Muscle of leg (tissue), 11 donors: ENCODE results near the gene ATF4. TPM values are rescaled to one million over a fixed set of nuclear protein-coding genes. Genes with fewer than 3 reads are reported as not detected.
A peak's percentile ranks its signal among the peaks of the same experiment; 100 is the strongest.
"Not testable (repeated sequence)": the region's sequence is repeated elsewhere in the genome, so short reads cannot be mapped to it uniquely, and the experiment has no call there.

Source experiments
- DNase-seq: peaks from one replicate; pipeline ENCODE4 v3.0.0; 2013
- H3K27ac ChIP-seq: one replicate; pipeline ENCODE4 v1.5.1; 2013; ENCODE audit warnings: mild to moderate bottlenecking, low read length, control low read depth
- H3K27me3 ChIP-seq: one replicate; pipeline ENCODE4 v1.6.1; 2013; ENCODE audit warnings: low read length; ENCODE audit not compliant: control insufficient read depth, insufficient read depth
- H3K36me3 ChIP-seq: one replicate; pipeline ENCODE4 v1.6.1; 2013; ENCODE audit warnings: low read length; ENCODE audit not compliant: control insufficient read depth, insufficient read depth
- H3K4me1 ChIP-seq: one replicate; pipeline ENCODE4 v1.6.1; 2013; ENCODE audit warnings: low read length; ENCODE audit not compliant: control insufficient read depth, insufficient read depth
- H3K4me3 ChIP-seq: one replicate; pipeline ENCODE4 v1.5.1; 2013; ENCODE audit warnings: low read length, control low read depth
- H3K9me3 ChIP-seq: replicated peaks from 2 replicates; pipeline ENCODE4 v1.6.1; 2013; ENCODE audit warnings: low read depth, low read length; ENCODE audit not compliant: control insufficient read depth
- WGBS: methylation state at CpG from one replicate; pipeline ENCODE4 v1.1.5; 2013; ENCODE audit warnings: missing lambda C conversion rate; ENCODE audit not compliant: insufficient coverage; 5-methylcytosine and 5-hydroxymethylcytosine counted together
- polyA plus RNA-seq, 8 donors: library from polyadenylated mRNA; unstranded; fragments of 120-200 nt; gene quantifications; one replicate each; pipeline versions ENCODE4 v1.2.1 to v1.2.3, GENCODE V29; 2013; ENCODE audit warnings: inconsistent platforms in 1 of 8, low replicate concordance in 1 of 8; ENCODE audit not compliant: insufficient read length in 8 of 8, insufficient read depth in 1 of 8
- total RNA-seq: library from RNA; stranded (reverse); fragments of 120-200 nt; gene quantifications from one replicate; pipeline ENCODE4 v1.2.4, GENCODE V29; 2013

ATF4 gene
- total and polyA plus RNA-seq, 9 donors, result 306 to 403 (median 315) TPM

DNA sequence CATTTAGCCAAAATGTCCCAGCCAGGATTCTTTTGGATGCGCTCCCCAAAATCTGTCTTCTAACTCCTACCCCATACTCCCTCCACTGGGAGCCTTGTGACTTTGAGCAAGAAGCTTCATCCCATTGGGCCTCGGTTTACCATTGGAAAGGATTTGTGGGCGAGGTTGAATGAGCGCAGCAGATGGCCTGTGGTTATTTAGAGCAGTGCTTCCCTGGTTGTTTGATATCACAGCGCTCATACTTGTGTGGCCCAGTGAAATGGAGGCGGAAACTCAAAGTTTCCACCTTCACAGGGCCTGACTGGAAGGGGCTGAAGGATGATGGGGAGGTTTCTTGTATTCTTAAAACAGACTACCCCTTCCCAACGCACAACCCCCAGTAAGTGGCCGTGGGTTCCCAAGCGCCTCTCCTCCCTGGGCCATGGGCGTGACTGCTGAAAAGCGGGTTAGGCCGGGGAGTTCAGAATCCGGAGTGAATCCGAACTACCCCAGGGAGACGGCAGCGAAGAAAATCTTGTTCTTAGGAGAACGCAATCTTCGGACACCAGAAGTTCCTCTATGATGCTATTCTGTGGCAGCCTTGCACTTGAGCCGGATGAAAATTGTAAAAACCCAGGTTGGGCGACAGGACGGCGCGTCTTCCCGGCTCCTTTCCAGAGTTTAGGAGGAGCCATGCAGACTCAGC lies 1.2 kb upstream of the ATF4 start:
- Histone ChIP-seq H3K4me1 (peaks cover 38% of the 10 kb centered on the region), H3K9me3 (no peaks in the 10 kb centered on the region)
- DNase-seq, result peak; percentile 45

DNA sequence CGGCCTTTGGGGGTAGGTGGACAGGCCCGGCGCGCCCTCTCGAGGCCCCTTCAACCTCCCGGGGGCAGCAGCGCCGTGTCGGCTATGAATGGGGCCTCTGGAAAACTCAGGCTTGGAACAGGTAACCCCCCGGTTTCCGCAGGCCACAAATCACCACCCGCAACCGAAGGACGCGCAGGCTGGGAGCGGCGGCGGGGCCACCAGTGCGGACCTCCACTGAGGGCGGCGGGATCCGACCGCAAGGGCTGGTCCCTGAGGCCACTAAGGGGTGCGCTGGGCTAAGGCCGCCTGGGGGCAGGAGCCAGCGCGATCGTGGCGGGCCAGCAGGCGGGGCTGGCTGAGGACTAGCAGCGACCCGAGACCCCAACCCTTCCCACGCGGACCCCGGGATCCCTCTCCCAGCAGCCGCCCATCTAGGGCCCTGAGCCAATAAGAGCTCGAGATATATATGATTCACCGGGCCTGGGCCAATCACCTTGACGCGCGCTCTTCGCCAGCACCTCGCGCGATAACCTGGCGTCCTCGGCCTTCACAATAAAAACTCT lies 609 bp upstream of the ATF4 start:
- no peaks in the 10 kb centered on the region for H3K9me3 ChIP-seq
- H3K27ac ChIP-seq, result peak overlapping the region; percentile 100
- peaks cover 3% of the 10 kb centered on the region for H3K27me3 ChIP-seq
- DNase-seq, result peak; percentile 100
- peak overlapping the region; percentile 100 for H3K4me3 ChIP-seq
- WGBS, result 0% methylated on average over 47 of the region's 47 CpGs
- H3K4me1 ChIP-seq, result peaks cover 44% of the 10 kb centered on the region
- peaks cover 63% of the 10 kb centered on the region for H3K36me3 ChIP-seq

More for the DNA sequence above, 1.2 kb upstream of the ATF4 start:
- peaks cover 3% of the 10 kb centered on the region for H3K27me3 ChIP-seq
- peaks cover 63% of the 10 kb centered on the region for H3K36me3 ChIP-seq
- 4% methylated on average over 14 of the region's 24 CpGs for WGBS
- peak overlapping the region; percentile 100 for H3K27ac ChIP-seq
- H3K4me3 ChIP-seq, result peak overlapping the region; percentile 100

DNA sequence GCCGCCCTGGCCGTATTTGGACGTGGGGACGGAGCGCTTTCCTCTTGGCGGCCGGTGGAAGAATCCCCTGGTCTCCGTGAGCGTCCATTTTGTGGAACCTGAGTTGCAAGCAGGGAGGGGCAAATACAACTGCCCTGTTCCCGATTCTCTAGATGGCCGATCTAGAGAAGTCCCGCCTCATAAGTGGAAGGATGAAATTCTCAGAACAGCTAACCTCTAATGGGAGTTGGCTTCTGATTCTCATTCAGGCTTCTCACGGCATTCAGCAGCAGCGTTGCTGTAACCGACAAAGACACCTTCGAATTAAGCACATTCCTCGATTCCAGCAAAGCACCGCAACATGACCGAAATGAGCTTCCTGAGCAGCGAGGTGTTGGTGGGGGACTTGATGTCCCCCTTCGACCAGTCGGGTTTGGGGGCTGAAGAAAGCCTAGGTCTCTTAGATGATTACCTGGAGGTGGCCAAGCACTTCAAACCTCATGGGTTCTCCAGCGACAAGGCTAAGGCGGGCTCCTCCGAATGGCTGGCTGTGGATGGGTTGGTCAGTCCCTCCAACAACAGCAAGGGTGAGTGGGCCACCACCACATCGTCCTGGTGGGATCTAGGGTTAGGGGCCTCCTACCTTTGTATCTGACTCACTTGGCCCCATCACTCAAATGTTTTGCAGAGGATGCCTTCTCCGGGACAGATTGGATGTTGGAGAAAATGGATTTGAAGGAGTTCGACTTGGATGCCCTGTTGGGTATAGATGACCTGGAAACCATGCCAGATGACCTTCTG lies 934 bp downstream of the ATF4 start:
- peaks cover 55% of the 10 kb centered on the region for H3K4me1 ChIP-seq

GRCh38 chr22:39522091-39522490 lies 1.7 kb downstream of the ATF4 start:
- peaks cover 54% of the 10 kb centered on the region for H3K36me3 ChIP-seq
- H3K4me1 ChIP-seq, result peaks cover 58% of the 10 kb centered on the region
- peak overlapping the region; percentile 100 for H3K4me3 ChIP-seq
- H3K9me3 ChIP-seq, DNase-seq, H3K27me3 ChIP-seq: not testable (repeated sequence)
- peak overlapping the region; percentile 100 for H3K27ac ChIP-seq
- no CpG with 5 or more reads among the region's 5 CpGs for WGBS

More for the DNA sequence above, 934 bp downstream of the ATF4 start:
- peaks cover 58% of the 10 kb centered on the region for H3K36me3 ChIP-seq
- not testable (repeated sequence) for H3K27me3 ChIP-seq, H3K9me3 ChIP-seq, DNase-seq
- H3K4me3 ChIP-seq, result peak overlapping the region; percentile 100
- peak overlapping the region; percentile 100 for H3K27ac ChIP-seq
- 4% methylated on average over 16 of the region's 28 CpGs for WGBS

DNA sequence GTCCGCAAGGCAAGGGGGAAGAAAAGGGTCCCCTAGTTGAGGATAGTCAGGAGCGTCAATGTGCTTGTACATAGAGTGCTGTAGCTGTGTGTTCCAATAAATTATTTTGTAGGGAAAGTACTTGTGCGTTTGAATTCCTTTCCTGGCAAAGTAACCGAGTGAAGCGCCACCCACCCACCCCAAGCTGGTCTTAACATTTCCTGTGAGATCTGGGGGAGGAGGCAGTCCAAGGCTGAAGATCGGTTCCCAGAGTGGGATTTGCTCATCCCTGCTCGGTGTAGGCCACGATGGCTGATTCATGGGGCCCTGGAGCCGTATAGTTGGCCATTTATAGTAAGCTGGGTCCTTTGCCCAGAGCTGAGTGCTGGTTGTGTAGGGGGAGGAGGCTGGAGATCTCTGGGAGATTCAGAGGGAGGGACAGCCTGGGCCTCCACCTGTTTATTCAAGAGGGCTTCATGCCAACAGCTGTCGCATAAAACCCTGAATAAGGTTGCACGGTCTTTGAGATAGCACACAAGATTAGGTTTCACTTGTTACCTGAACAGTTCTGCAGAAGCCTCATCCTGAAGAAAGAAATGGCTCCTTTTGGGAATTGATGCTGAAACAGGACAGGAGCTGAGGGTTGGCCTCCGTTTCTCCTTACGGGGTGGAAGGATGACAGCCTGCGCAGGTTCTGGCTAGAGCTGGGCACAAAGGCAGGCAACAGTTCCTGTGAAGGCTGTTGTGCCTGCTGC lies 2.4 kb downstream of the ATF4 start:
- WGBS, result 17% methylated on average over 10 of the region's 14 CpGs
- H3K4me3 ChIP-seq, result peak overlapping the region; percentile 100
- DNase-seq, result peak; percentile 86
- H3K27ac ChIP-seq, result peak overlapping the region; percentile 100
- H3K9me3 ChIP-seq, result no peaks in the 10 kb centered on the region
- H3K27me3 ChIP-seq, result peaks cover 3% of the 10 kb centered on the region
- peaks cover 62% of the 10 kb centered on the region for H3K4me1 ChIP-seq
- peaks cover 51% of the 10 kb centered on the region for H3K36me3 ChIP-seq

DNA sequence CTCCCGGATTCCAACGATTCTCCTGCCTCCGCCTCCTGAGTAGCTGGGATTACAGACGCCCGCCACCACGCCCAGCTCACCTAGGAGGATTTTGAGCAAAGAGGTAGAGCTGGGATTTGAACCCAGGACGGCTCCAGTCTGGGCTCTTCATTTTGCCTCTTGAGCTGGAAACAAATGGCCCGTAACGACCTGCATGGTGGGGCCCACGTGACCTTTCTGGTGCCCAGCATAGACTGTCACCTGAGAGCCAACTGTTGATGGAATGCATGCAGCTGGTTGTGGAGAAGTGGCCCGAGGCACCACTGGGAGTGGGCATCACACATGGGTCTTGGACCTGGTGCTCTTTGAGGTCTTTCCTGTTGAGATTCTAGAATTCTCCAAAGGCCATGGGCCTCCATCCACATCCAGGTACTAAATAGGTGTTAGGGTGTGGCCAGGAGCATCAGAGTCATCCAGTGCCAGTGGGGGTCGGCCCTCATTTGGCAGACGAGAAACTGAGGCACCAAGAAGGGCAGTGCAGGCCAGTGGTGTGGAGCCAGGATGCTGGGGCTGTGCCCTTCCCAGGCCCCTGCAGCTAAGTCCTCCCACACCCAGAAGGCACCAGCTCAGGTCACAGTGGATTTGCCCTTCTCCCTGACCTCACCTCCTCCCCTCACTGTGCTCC lies 3.9 kb downstream of the ATF4 start:
- Histone ChIP-seq H3K36me3 (peaks cover 63% of the 10 kb centered on the region), H3K4me3 (peak overlapping the region; percentile 100), H3K9me3 (no peaks in the 10 kb centered on the region), H3K4me1 (peaks cover 67% of the 10 kb centered on the region), H3K27me3 (peaks cover 3% of the 10 kb centered on the region), H3K27ac (peak overlapping the region; percentile 65)
- 49% methylated on average over 5 of the region's 13 CpGs for WGBS
- DNase-seq, result peak; percentile 40

- Histone ChIP-seq H3K9me3 (no peaks in the 10 kb centered on the region), H3K36me3 (peaks cover 71% of the 10 kb centered on the region), H3K4me3 (no peak overlapping the region), H3K27me3 (peaks cover 3% of the 10 kb centered on the region), H3K27ac (peak overlapping the region; percentile 65), H3K4me1 (peaks cover 70% of the 10 kb centered on the region)
- WGBS, result 72% methylated on average over 6 of the region's 10 CpGs
- no peak for DNase-seq
Observed at GRCh38 chr22:39524753-39525657, 4.6 kb downstream of the ATF4 start.

DNA sequence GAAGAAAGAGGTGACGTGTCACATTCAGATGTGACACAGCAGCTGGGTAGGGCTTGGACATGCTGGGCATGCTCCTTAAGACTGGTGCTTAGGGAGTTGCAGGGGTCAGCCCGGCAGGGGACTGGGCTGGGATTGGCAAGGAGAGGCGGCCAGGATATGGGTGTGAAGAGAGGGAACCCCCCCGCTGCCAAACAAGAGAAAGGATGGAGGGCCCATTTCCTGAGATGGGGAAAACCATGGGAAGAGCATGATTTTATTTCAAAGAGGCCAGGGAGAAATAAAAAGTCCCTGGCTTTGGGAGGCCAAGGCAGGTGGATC lies 5.3 kb downstream of the ATF4 start:
- DNase-seq, result no peak
- Histone ChIP-seq H3K4me1 (peaks cover 70% of the 10 kb centered on the region), H3K36me3 (peaks cover 75% of the 10 kb centered on the region), H3K9me3 (no peaks in the 10 kb centered on the region), H3K27me3 (peaks cover under 1% of the 10 kb centered on the region), H3K27ac (no peak overlapping the region), H3K4me3 (no peak overlapping the region)
- WGBS, result 66% methylated on average over 4 of the region's 4 CpGs

- 54% methylated on average over 3 of the region's 4 CpGs for WGBS
- Histone ChIP-seq H3K36me3 (peaks cover 76% of the 10 kb centered on the region), H3K9me3 (no peaks in the 10 kb centered on the region), H3K4me1 (peaks cover 73% of the 10 kb centered on the region), H3K27ac (peak overlapping the region; percentile 35), H3K4me3 (no peak overlapping the region), H3K27me3 (no peaks in the 10 kb centered on the region)
- peak; percentile 18 for DNase-seq
Observed at GRCh38 chr22:39526736-39527171, 6.4 kb downstream of the ATF4 start.
